Parathyroid adenoma (tissue), 2 donors: ENCODE results near the gene DUOXA2.

Experiments used
- H2AFZ ChIP-seq: fragments of 300-600 bp; sonication (generic); one replicate; pipeline ENCODE4 v1.7.0; 2017; ENCODE audit warnings: antibody characterized with exemption, mild to moderate bottlenecking
- H3K27ac ChIP-seq: fragments of 300-600 bp; sonication (generic); one replicate; pipeline ENCODE4 v1.7.0; 2017
- H3K27me3 ChIP-seq: fragments of 300-600 bp; sonication (generic); one replicate; pipeline ENCODE4 v1.7.0; 2017; ENCODE audit warnings: low read length; ENCODE audit not compliant: control insufficient read depth, insufficient read depth
- H3K36me3 ChIP-seq: fragments of 300-600 bp; sonication (generic); one replicate; pipeline ENCODE4 v1.7.0; 2017; ENCODE audit warnings: low read length; ENCODE audit not compliant: control insufficient read depth, insufficient read depth
- H3K4me1 ChIP-seq: fragments of 300-600 bp; sonication (generic); one replicate; pipeline ENCODE4 v1.7.0; 2017; ENCODE audit warnings: control low read depth
- H3K4me2 ChIP-seq: fragments of 300-600 bp; sonication (generic); one replicate; pipeline ENCODE4 v1.7.0; 2017; ENCODE audit warnings: low read length
- H3K4me3 ChIP-seq: fragments of 300-600 bp; sonication (generic); one replicate; pipeline ENCODE4 v1.7.0; 2017; ENCODE audit warnings: low read depth, low read length
- H3K79me2 ChIP-seq: fragments of 300-600 bp; sonication (generic); one replicate; pipeline ENCODE4 v1.7.0; 2017; ENCODE audit warnings: control low read depth
- H3K9ac ChIP-seq: fragments of 300-600 bp; sonication (generic); one replicate; pipeline ENCODE4 v1.7.0; 2017; ENCODE audit warnings: mild to moderate bottlenecking
- H3K9me3 ChIP-seq: fragments of 300-600 bp; sonication (generic); one replicate; pipeline ENCODE4 v1.7.0; 2017; ENCODE audit warnings: low read length; ENCODE audit not compliant: control insufficient read depth
- CTCF ChIP-seq: fragments of 300-600 bp; sonication (generic); IDR thresholded peaks from one replicate; pipeline ENCODE4 v1.7.0; 2017; ENCODE audit warnings: antibody characterized with exemption, mild to moderate bottlenecking
- donor health status: primary hyperparathyroidism.

DUOXA2 gene

GRCh38 chr15:45150997-45151396, 36.9 kb downstream of the DUOXA2 start:
- no peaks in the 10 kb centered on the region for H3K36me3 ChIP-seq
- no peaks in the 10 kb centered on the region for H3K79me2 ChIP-seq
- no peak for TF ChIP-seq CTCF
- no peak overlapping the region for H3K27ac ChIP-seq
- no peaks in the 10 kb centered on the region for H3K4me1 ChIP-seq
- H3K4me3 ChIP-seq, result no peak overlapping the region
- no peak overlapping the region for H3K4me2 ChIP-seq
- no peaks in the 10 kb centered on the region for H3K9me3 ChIP-seq
- H2AFZ ChIP-seq, result no peak overlapping the region
- H3K9ac ChIP-seq, result no peak overlapping the region
- H3K27me3 ChIP-seq, result no peaks in the 10 kb centered on the region

DNA sequence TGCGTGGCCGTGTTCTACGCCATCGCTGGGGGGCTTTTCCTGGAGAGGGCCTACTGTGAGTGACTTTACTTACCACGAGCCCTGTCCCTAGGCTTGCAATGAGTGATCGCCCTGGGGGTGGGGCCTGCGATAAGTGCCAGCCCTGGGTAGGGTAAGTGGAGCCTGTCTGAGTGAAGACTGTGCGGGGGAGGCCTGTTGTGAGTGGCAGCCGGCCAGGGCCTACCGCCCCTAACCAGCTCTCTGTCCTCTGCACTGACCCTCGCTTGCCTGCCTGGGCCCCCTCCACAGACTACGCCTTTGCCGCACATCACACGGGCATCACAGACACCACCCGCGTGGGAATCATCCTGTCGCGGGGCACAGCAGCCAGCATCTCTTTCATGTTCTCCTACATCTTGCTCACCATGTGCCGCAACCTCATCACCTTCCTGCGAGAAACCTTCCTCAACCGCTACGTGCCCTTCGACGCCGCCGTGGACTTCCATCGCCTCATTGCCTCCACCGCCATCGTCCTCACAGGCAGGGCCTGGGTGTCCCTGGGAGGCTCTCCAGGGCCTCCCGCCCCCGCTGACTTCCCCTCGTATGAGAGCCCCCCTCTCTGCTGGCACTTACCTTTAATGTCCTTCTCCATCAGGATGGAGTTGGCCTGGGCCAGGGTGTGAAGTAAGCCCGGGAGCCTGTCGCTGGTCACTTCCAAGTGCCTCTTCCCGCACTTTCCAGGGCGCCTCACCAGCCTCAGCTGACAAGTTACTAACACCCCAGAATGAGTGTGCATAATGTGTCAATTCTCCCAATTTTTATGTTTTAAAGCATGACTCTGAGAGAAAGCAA, 38.1 kb downstream of the DUOXA2 start:
- Histone ChIP-seq H3K4me2 (no peak overlapping the region), H3K4me1 (no peaks in the 10 kb centered on the region)

GRCh38 chr15:45155739-45156138, 41.6 kb downstream of the DUOXA2 start:
- TF ChIP-seq CTCF, result no peak
- H3K27me3 ChIP-seq, result no peaks in the 10 kb centered on the region
- H2AFZ ChIP-seq, result no peak overlapping the region
- H3K4me2 ChIP-seq, result no peak overlapping the region
- no peaks in the 10 kb centered on the region for H3K4me1 ChIP-seq
- H3K27ac ChIP-seq, result no peak overlapping the region
- no peak overlapping the region for H3K4me3 ChIP-seq
- H3K9me3 ChIP-seq, result no peaks in the 10 kb centered on the region
- H3K79me2 ChIP-seq, result no peaks in the 10 kb centered on the region
- H3K9ac ChIP-seq, result no peak overlapping the region
- no peaks in the 10 kb centered on the region for H3K36me3 ChIP-seq

More for the DNA sequence above, 38.1 kb downstream of the DUOXA2 start:
- Histone ChIP-seq H3K4me3 (no peak overlapping the region), H3K27ac (no peak overlapping the region), H3K79me2 (no peaks in the 10 kb centered on the region), H3K36me3 (no peaks in the 10 kb centered on the region), H3K27me3 (no peaks in the 10 kb centered on the region), H3K9ac (no peak overlapping the region), H2AFZ (no peak overlapping the region), H3K9me3 (no peaks in the 10 kb centered on the region)
- no peak for TF ChIP-seq CTCF

- Histone ChIP-seq H3K27me3 (no peaks in the 10 kb centered on the region), H3K27ac (no peak overlapping the region), H3K9ac (no peak overlapping the region), H3K4me1 (no peaks in the 10 kb centered on the region), H3K4me3 (no peak overlapping the region), H2AFZ (no peak overlapping the region), H3K9me3 (no peaks in the 10 kb centered on the region), H3K4me2 (no peak overlapping the region), H3K36me3 (no peaks in the 10 kb centered on the region), H3K79me2 (no peaks in the 10 kb centered on the region)
- no peak for TF ChIP-seq CTCF
Measured at GRCh38 chr15:45156744-45157455, 42.8 kb downstream of the DUOXA2 start.
